Panc1 (cell line): ENCODE data around the gene NT5C. TPM values are rescaled to one million over a fixed set of nuclear protein-coding genes. Genes with fewer than 3 reads are reported as not detected.

Source experiments
- ATAC-seq: fragments of 200-7000 bp; cut with Tn5 transposase; 2 replicates; pipeline ENCODE4 v1.9.1; 2020; ENCODE audit warnings: mild to moderate bottlenecking, moderate library complexity
- BruUV-seq: library from RNA; stranded (reverse); fragments of 400-500 nt; replicated peaks from 2 replicates; lab custom pipeline; 2021; lab: Mats Ljungman, UMichigan
- CTCF ChIA-PET: fragments of 300-600 bp; sonication (Branson Sonifier 250); formaldehyde crosslinking; loops from one replicate; lab custom pipeline; 2022; ENCODE audit warnings: antibody characterized with exemption; lab: Charles Lee
- POLR2A ChIA-PET: fragments of 300-600 bp; sonication (Branson Sonifier 250); formaldehyde crosslinking; loops from one replicate; lab custom pipeline; 2022; ENCODE audit warnings: antibody characterized with exemption; lab: Charles Lee
- DNase-seq: peaks from one replicate; pipeline ENCODE4 v3.0.0-alpha.2; 2010; ENCODE audit warnings: low read depth, low spot score
- H3K27ac ChIP-seq: 2 replicates; pipeline ENCODE4 v1.5.1; 2011; ENCODE audit warnings: mild to moderate bottlenecking, low read length, inconsistent platforms
- H3K27me3 ChIP-seq: fragments of 200-500 bp; sonication (Bioruptor generic); 2 replicates; pipeline ENCODE4 v1.6.0; 2014; ENCODE audit warnings: low read length, inconsistent platforms; ENCODE audit not compliant: control insufficient read depth, insufficient read depth
- H3K36me3 ChIP-seq: fragments of 200-500 bp; sonication (Bioruptor generic); 2 replicates; pipeline ENCODE4 v1.5.1; 2014; ENCODE audit warnings: inconsistent platforms, mild to moderate bottlenecking, low read length, moderate library complexity; ENCODE audit not compliant: control insufficient read depth, insufficient read depth
- H3K4me1 ChIP-seq: 2 replicates; pipeline ENCODE4 v1.5.1; 2011; ENCODE audit warnings: inconsistent platforms, mild to moderate bottlenecking, low read length, moderate library complexity; ENCODE audit not compliant: control insufficient read depth, insufficient read depth
- H3K4me3 ChIP-seq, 2 experiments: 2 replicates each; pipeline ENCODE4 v1.5.1; 2011 to 2012; ENCODE audit warnings: low read depth in 2 of 2, low read length in 2 of 2, mild to moderate bottlenecking in 2 of 2, inconsistent platforms in 1 of 2, moderate library complexity in 1 of 2
- H3K9me3 ChIP-seq: fragments of 200-500 bp; sonication (Bioruptor generic); 2 replicates; pipeline ENCODE4 v1.5.1; 2014; ENCODE audit warnings: low read depth, mild to moderate bottlenecking, inconsistent platforms, low read length, moderate library complexity; ENCODE audit not compliant: control insufficient read depth, insufficient read depth
- CTCF ChIP-seq: fragments of 450-650 bp; IDR thresholded peaks from 2 replicates; pipeline ENCODE4 v1.5.1; 2017; ENCODE audit warnings: mild to moderate bottlenecking
- POLR2AphosphoS5 ChIP-seq: IDR thresholded peaks from 2 replicates; pipeline ENCODE4 v1.6.1; 2012; ENCODE audit warnings: mild to moderate bottlenecking, low read depth, low read length, moderate library complexity
- SIN3A ChIP-seq: IDR thresholded peaks from 2 replicates; pipeline ENCODE4 v1.6.1; 2012; ENCODE audit warnings: low read depth, mild to moderate bottlenecking, low read length, moderate library complexity, borderline replicate concordance; ENCODE audit not compliant: insufficient read depth
- TCF7L2 ChIP-seq: IDR thresholded peaks from 2 replicates; pipeline ENCODE4 v1.6.1; 2011; ENCODE audit warnings: mild to moderate bottlenecking, low read depth, low read length, inconsistent platforms
- in situ Hi-C: cut with HindIII; loops from 2 replicates; pipeline ENCODE4 v1.10.0; 2016; ENCODE audit warnings: low sequenced_read_pairs, low pct_unique_long_range_greater_than_20kb
- intact Hi-C: fragments of 100-400 bp; cut with micrococcal nuclease; formaldehyde crosslinking; loops from one replicate; pipeline ENCODE4 v1.10.0; 2022; ENCODE audit not compliant: unreplicated experiment
- total RNA-seq: library from RNA; stranded (reverse); gene quantifications from one replicate; pipeline ENCODE4 v1.2.1, GENCODE V29; 2021; ENCODE audit not compliant: unreplicated experiment
- TF ChIP-seq, protein P1 (sequence below), 2 experiments: IDR thresholded peaks; 2 replicates each; pipeline ENCODE4 v1.6.1; 2011 to 2012; ENCODE audit warnings: low read depth in 2 of 2, control low read depth in 1 of 2, low read length in 1 of 2, mild to moderate bottlenecking in 1 of 2, moderate library complexity in 1 of 2; ENCODE audit not compliant: insufficient read depth in 1 of 2

The NT5C gene
- total RNA-seq, 1 experiment from 2014 or later = 63.4 TPM

DNA sequence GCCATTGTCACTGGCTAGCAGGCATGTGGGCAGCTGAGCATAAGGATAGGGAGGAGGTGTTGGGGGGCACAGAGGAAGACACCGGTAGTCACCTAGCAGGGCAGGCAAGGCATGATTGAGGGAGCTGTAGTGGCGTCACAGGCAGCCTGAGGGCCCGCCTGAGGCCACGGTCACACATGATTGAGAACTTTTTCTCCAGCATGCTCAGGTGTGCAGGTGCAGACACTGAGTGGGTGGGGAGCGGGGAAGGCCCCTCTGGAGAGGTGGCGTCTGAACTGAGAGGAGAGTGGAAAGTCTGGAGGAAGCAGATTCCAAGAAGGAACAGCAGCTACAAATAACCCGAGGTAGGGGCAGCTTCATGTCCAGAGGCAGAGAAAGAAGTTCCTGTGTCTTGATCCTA lies 32.7 kb downstream of the NT5C start:
- ChIA-PET POLR2A (no interaction called here), CTCF (no interaction called here)
- TF ChIP-seq TCF7L2 (no peak), POLR2AphosphoS5 (no peak), CTCF (no peak)
- TF ChIP-seq, protein P1, sequence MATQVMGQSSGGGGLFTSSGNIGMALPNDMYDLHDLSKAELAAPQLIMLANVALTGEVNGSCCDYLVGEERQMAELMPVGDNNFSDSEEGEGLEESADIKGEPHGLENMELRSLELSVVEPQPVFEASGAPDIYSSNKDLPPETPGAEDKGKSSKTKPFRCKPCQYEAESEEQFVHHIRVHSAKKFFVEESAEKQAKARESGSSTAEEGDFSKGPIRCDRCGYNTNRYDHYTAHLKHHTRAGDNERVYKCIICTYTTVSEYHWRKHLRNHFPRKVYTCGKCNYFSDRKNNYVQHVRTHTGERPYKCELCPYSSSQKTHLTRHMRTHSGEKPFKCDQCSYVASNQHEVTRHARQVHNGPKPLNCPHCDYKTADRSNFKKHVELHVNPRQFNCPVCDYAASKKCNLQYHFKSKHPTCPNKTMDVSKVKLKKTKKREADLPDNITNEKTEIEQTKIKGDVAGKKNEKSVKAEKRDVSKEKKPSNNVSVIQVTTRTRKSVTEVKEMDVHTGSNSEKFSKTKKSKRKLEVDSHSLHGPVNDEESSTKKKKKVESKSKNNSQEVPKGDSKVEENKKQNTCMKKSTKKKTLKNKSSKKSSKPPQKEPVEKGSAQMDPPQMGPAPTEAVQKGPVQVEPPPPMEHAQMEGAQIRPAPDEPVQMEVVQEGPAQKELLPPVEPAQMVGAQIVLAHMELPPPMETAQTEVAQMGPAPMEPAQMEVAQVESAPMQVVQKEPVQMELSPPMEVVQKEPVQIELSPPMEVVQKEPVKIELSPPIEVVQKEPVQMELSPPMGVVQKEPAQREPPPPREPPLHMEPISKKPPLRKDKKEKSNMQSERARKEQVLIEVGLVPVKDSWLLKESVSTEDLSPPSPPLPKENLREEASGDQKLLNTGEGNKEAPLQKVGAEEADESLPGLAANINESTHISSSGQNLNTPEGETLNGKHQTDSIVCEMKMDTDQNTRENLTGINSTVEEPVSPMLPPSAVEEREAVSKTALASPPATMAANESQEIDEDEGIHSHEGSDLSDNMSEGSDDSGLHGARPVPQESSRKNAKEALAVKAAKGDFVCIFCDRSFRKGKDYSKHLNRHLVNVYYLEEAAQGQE (IDR thresholded peaks at IDR 0.05; ENCODE audit: insufficient read depth in 1 of 2, low read depth in 2 of 2, low read length in 1 of 2) = no peak
- TSS peak; percentile 67 for BruUV-seq
- intact Hi-C loops = no loop called here
- H3K4me3 ChIP-seq = no peak overlapping the region
- no peak for DNase-seq
- H3K4me1 ChIP-seq = peaks cover 14% of the 10 kb centered on the region
- no peaks in the 10 kb centered on the region for H3K27me3 ChIP-seq
- no peaks in the 10 kb centered on the region for H3K9me3 ChIP-seq
- peaks cover 2% of the 10 kb centered on the region; the same call in 1 of the 2 replicates for H3K36me3 ChIP-seq
- no peak overlapping the region for H3K27ac ChIP-seq
- in situ Hi-C loops = no loop called here
- no peak for ATAC-seq

GRCh38 chr17:75097865-75098264 lies 33.7 kb downstream of the NT5C start:
- no peaks in the 10 kb centered on the region for H3K27me3 ChIP-seq
- no peak for ATAC-seq
- H3K36me3 ChIP-seq = peaks cover 2% of the 10 kb centered on the region; the same call in 1 of the 2 replicates
- intact Hi-C loops = no loop called here
- in situ Hi-C loops = no loop called here
- peaks cover 19% of the 10 kb centered on the region for H3K4me1 ChIP-seq
- no TSS peak for BruUV-seq
- H3K9me3 ChIP-seq = no peaks in the 10 kb centered on the region
- H3K4me3 ChIP-seq = no peak overlapping the region
- POLR2A ChIA-PET = no interaction called here
- CTCF ChIA-PET = no interaction called here
- H3K27ac ChIP-seq = no peak overlapping the region
- no peak for DNase-seq
- TF ChIP-seq, protein P1 (IDR thresholded peaks at IDR 0.05; ENCODE audit: insufficient read depth in 1 of 2, low read depth in 2 of 2, low read length in 1 of 2) = no peak
- TF ChIP-seq SIN3A = no peak
